SH-SY5Y (cell line): ENCODE measurements around the gene NEXN.

ENCODE experiments used
- GATA2 ChIP-seq: IDR thresholded peaks from 2 replicates; pipeline ENCODE4 v1.6.1; 2011; ENCODE audit warnings: mild to moderate bottlenecking, low read depth, low read length
- GATA3 ChIP-seq: IDR thresholded peaks from 2 replicates; pipeline ENCODE4 v1.6.1; 2011; ENCODE audit warnings: low read depth, mild to moderate bottlenecking, low read length, moderate library complexity

- TF ChIP-seq GATA2 (no peak), GATA3 (no peak)
These were observed 15.0 kb upstream of the NEXN start for GRCh38 chr1:77873461-77873860.
